ENCODE data around the gene FUZ.

- TF ChIP-seq CTCF (IDR thresholded peaks at IDR 0.05) (no peak), POLR2A (IDR thresholded peaks at IDR 0.05; ENCODE audit: low read depth) (no peak), POLR2AphosphoS5 (IDR thresholded peaks at IDR 0.05) (no peak)
These were observed 13.9 kb upstream of the FUZ start for GRCh38 chr19:49827034-49827433.
